HG03060 (cell line): ENCODE data around the gene CLIC2.
A peak's percentile ranks its signal among the peaks of the same experiment; 100 is the strongest.

Experiments
- ATAC-seq: cut with Tn5 transposase; IDR thresholded peaks from one replicate; pipeline ENCODE4 v1.9.1; 2021; ENCODE audit warnings: low read depth, moderate number of reproducible peaks; ENCODE audit not compliant: unreplicated experiment

Gene CLIC2

GRCh38 chrX:155263854-155264628 is 70.4 kb downstream of the CLIC2 start, which contains the start of gene RAB39B:
Gene RAB39B, minus strand, starts transcription at chrX:155264491. Its CDS starts 203 bp downstream, at chrX:155264288.
- peak; percentile 83 for ATAC-seq

DNA sequence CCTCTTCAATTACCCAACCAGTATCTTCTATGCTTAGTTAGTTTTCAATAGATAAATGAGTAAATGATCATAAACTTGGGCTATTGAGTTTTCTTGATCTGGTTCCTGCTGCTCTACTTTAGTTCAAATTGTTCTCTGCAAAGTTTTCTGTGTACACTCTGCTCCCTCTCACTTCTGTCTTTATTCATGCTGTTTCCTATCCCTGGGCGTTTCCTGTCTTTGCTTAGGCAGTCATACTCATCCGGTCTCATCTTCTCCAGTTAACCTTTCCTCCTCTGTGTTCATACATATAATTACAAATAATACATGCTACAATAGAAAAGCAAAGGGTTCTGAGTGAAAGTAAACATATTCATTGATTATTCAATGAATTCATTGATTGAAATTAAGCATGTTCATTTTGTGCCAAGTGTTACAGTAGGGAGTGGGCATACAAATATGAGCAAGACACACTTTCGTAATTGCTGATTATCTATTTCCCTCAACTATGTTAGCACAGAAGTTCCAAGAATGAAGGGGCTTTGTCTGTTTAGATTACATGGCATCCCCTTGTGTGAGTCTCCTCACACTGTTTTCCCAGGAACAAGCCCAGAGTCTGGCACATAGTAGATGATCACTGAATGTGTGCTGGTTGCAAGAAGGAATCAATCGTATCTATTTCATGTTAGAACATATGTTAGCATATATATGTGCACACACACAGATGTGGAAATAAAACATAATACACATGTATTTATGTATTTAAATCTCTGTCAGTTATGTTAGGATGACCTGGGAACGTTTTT is 71.3 kb downstream of the CLIC2 start:
- no peak for ATAC-seq

DNA sequence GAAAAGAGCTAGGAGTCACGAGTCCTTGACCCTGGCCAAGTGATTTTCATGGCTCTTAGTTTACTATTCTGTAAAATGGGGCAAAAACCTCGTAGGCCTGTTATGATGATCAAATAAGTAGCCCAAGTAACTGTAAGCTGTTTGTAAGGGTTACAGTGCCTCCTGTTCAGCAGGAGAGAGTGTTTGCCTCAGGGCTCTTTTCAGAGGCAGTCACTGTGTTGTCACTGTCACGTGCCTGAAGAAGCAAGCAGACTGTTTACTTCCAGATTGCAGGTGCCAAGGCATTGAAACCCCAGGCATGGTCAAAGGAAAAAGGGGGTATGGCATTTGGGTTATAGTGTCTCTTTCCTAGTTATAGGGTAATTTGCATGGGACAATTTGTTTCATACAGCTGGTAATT is 74.7 kb downstream of the CLIC2 start:
- no peak for ATAC-seq

DNA sequence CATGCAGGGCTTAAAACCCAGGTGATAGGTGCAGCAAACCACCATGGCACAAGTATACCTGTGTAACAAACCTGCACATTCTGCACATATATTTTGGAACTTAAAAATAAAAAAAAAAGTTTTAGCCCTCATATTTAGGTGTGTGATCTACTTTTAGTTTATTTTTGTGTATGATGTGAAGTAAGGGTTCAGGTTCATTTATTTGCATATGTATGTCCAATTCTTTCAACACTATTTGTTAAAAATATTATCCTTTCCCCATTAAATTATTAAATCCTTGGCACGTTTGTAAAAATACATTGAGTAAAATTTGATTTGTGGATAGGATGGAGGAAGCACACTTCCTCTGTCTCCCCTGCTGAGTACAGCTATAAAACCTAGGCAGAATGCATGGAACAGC is 83.0 kb downstream of the CLIC2 start:
- no peak for ATAC-seq

- ATAC-seq: no peak
Measured at GRCh38 chrX:155247497-155247896, 86.9 kb downstream of the CLIC2 start.

DNA sequence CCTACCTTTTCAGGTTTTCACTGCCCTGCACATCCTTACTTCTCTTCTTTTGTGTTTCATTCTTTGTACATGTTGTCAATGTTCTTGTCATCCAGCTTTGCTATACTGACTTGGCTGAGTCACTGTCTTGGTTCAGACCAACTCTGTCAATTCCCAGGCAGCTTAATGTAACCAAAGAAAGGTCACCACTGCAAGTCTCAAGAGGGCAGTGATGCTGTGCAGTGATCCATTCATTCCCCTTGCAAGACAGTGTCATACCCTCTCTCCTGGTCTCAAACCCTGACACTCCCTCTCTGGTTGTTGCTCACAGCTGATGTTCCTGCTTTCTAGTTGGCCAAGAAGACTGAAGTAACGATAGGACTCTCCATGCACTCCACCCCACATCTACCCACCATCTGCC is 87.7 kb downstream of the CLIC2 start:
- ATAC-seq: no peak

DNA sequence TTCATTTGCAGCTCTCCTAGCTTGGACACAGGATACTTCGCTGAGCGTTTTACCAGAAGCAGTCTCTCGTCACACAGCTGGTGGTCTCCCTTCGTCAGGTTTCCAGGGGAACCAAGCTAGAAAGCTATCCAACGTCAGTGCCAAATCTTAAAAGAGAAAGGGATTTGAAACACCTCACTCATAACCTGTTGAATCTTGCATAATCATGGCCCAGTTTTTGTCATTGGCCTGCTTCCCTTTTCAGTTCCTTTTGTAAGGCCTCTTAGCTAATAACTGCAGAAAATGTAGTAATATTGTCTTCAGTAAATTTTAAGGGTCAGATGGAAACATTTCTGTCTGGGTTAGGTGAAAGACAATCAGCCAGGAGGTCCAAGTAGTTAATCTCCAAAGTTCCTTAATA is 92.1 kb downstream of the CLIC2 start:
- ATAC-seq: no peak

GRCh38 chrX:155237719-155238118 is 96.7 kb downstream of the CLIC2 start:
- no peak for ATAC-seq

DNA sequence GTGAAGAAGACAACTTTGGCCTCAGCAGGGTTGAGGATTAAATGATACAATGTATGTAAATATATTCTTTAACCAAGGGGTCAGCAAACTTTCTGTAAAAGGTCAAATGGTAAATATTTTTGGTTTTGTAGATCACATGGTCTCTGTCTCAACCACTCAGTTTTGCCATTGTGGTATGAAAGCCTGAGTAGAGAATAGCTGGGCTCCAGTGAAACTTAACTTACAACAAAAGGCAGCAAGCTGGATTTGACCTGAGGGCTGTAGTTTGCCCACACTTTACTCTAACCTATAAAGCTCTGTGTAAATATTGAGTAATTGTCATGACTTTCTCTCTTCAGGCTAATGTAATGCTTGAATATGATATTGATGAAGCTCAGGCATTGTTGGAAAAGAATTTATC is 98.5 kb downstream of the CLIC2 start:
- no peak for ATAC-seq

DNA sequence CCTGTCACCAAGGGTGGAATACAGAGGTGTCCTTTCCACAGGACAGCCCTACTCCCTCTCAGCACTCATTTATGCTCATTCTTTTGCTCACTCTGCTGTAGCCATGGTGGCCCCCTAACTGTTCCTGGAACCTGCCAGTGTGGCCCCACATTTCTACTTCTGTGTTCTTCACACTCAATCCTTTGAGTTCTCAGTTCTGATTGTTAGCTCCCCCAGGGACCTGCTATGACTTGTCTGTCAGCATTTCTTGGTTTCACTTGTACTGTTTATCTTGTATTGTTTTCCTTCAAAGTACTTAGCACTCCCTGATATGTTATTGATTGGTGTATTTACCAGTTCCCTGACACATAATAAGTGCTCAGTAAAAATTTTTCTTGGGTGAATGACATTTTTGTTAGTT is 103.3 kb downstream of the CLIC2 start:
- no peak for ATAC-seq
